HG03571 (cell line): ENCODE results near the gene PPP1R1B.

Experiments used
- ATAC-seq: cut with Tn5 transposase; IDR thresholded peaks from one replicate; pipeline ENCODE4 v1.9.1; 2021; ENCODE audit not compliant: unreplicated experiment

PPP1R1B gene

GRCh38 chr17:39631403-39631802, 4.7 kb downstream of the PPP1R1B start:
- no peak for ATAC-seq

- ATAC-seq, result no peak
These were observed 5.6 kb downstream of the PPP1R1B start for GRCh38 chr17:39632153-39632941.

- no peak for ATAC-seq
These were observed 6.9 kb downstream of the PPP1R1B start for GRCh38 chr17:39633570-39634183.

GRCh38 chr17:39634384-39634871, 7.7 kb downstream of the PPP1R1B start:
- no peak for ATAC-seq

GRCh38 chr17:39635614-39636176, 8.9 kb downstream of the PPP1R1B start:
- ATAC-seq, result no peak

- ATAC-seq, result no peak
These were observed 9.8 kb downstream of the PPP1R1B start for GRCh38 chr17:39636587-39636926.

GRCh38 chr17:39636927-39637736, 10.4 kb downstream of the PPP1R1B start, which contains the start of gene STARD3:
STARD3 (plus strand) TSS chr17:39637144; CDS start chr17:39653532, 16,388 bp downstream.
- ATAC-seq, result peak; percentile 70

GRCh38 chr17:39638317-39638716, 11.6 kb downstream of the PPP1R1B start:
- ATAC-seq, result no peak

- no peak for ATAC-seq
These were observed 12.3 kb downstream of the PPP1R1B start for GRCh38 chr17:39639043-39639442.

- ATAC-seq, result no peak
These were observed 13.1 kb downstream of the PPP1R1B start for GRCh38 chr17:39639566-39640458.

GRCh38 chr17:39640591-39641031, 13.9 kb downstream of the PPP1R1B start:
- ATAC-seq, result no peak

GRCh38 chr17:39641097-39641496, 14.3 kb downstream of the PPP1R1B start:
- ATAC-seq, result no peak

GRCh38 chr17:39641883-39642282, 15.1 kb downstream of the PPP1R1B start:
- ATAC-seq, result no peak

- no peak for ATAC-seq
These were observed 15.7 kb downstream of the PPP1R1B start for GRCh38 chr17:39642291-39643074.

GRCh38 chr17:39643271-39643670, 16.5 kb downstream of the PPP1R1B start:
- ATAC-seq, result no peak

- ATAC-seq, result no peak
These were observed 20.5 kb downstream of the PPP1R1B start for GRCh38 chr17:39647256-39647655.

GRCh38 chr17:39648616-39649366, 22.0 kb downstream of the PPP1R1B start:
- ATAC-seq, result no peak

GRCh38 chr17:39650121-39650579, 23.4 kb downstream of the PPP1R1B start:
- no peak for ATAC-seq
